Brain microvascular endothelial cell (primary cell): Measurements from ENCODE around the gene MTG1.
"Not testable (repeated sequence)": the region's sequence is repeated elsewhere in the genome, so short reads cannot be mapped to it uniquely, and the experiment has no call there.

Source experiments
- DNase-seq: peaks from one replicate; pipeline ENCODE4 v3.0.0-alpha.2; 2020
- H3K27ac ChIP-seq: fragments of 250-450 bp; sonication (Bioruptor Pico); 2 replicates; pipeline ENCODE4 v1.5.1; 2020; ENCODE audit warnings: mild to moderate bottlenecking, moderate library complexity
- H3K27me3 ChIP-seq: fragments of 250-450 bp; sonication (Bioruptor Pico); replicated peaks from 2 replicates; pipeline ENCODE4 v1.5.1; 2020; ENCODE audit warnings: mild to moderate bottlenecking
- H3K36me3 ChIP-seq: fragments of 250-450 bp; sonication (Bioruptor Pico); replicated peaks from 2 replicates; pipeline ENCODE4 v1.5.1; 2020; ENCODE audit warnings: mild to moderate bottlenecking
- H3K4me3 ChIP-seq: 2 replicates; pipeline ENCODE4 v1.5.1; 2011; ENCODE audit warnings: low read depth, mild to moderate bottlenecking, control low read depth, low read length, moderate library complexity
- CTCF ChIP-seq: IDR thresholded peaks from 2 replicates; pipeline ENCODE4 v1.5.1; 2011; ENCODE audit warnings: low read depth, mild to moderate bottlenecking, moderate library complexity, low read length, control low read depth, inconsistent platforms; ENCODE audit errors: missing control alignments
- in situ Hi-C: cut with HindIII; loops from 2 replicates; pipeline ENCODE4 v1.10.0; 2017; ENCODE audit warnings: low sequenced_read_pairs, low pct_ligation_motif_present

The MTG1 gene

GRCh38 chr10:133420579-133420978 lies 26.6 kb downstream of the MTG1 start:
- no peak for DNase-seq
- Histone ChIP-seq H3K4me3 (no peak overlapping the region), H3K36me3 (peaks cover 20% of the 10 kb centered on the region), H3K27ac (no peak overlapping the region), H3K27me3 (peaks cover 5% of the 10 kb centered on the region)
- in situ Hi-C loops = no loop called here
- no peak for TF ChIP-seq CTCF

- TF ChIP-seq CTCF = no peak
- in situ Hi-C loops = no loop called here
- H3K27ac ChIP-seq = no peak overlapping the region
- peaks cover 16% of the 10 kb centered on the region for H3K36me3 ChIP-seq
- no peak for DNase-seq
- peaks cover 5% of the 10 kb centered on the region for H3K27me3 ChIP-seq
- no peak overlapping the region for H3K4me3 ChIP-seq
Measured at GRCh38 chr10:133421336-133422222, 27.6 kb downstream of the MTG1 start.

- in situ Hi-C loops = no loop called here
- no peak for DNase-seq
- TF ChIP-seq CTCF = no peak
- H3K27ac ChIP-seq = no peak overlapping the region
- peaks cover 5% of the 10 kb centered on the region for H3K27me3 ChIP-seq
- peaks cover 16% of the 10 kb centered on the region for H3K36me3 ChIP-seq
- no peak overlapping the region for H3K4me3 ChIP-seq
Measured at GRCh38 chr10:133422223-133422806, 28.4 kb downstream of the MTG1 start.

- Histone ChIP-seq H3K27me3 (peaks cover 5% of the 10 kb centered on the region), H3K4me3 (no peak overlapping the region), H3K27ac (no peak overlapping the region), H3K36me3 (peaks cover 13% of the 10 kb centered on the region)
- in situ Hi-C loops = no loop called here
- DNase-seq = no peak
- TF ChIP-seq CTCF = no peak
Measured at GRCh38 chr10:133422807-133423771, 29.1 kb downstream of the MTG1 start.

GRCh38 chr10:133424102-133424501 lies 30.1 kb downstream of the MTG1 start:
- H3K27me3 ChIP-seq, in situ Hi-C loops: not testable (repeated sequence)

GRCh38 chr10:133424601-133425000 lies 30.6 kb downstream of the MTG1 start, which contains the start of gene SPRN:
SPRN (minus strand) TSS chr10:133424625; CDS start chr10:133423681, 944 bp downstream.
- H3K36me3 ChIP-seq, DNase-seq, H3K27ac ChIP-seq, H3K27me3 ChIP-seq, in situ Hi-C loops, H3K4me3 ChIP-seq: not testable (repeated sequence)

More at GRCh38 chr10:133424102-133424501, 30.1 kb downstream of the MTG1 start:
- not testable (repeated sequence) for H3K27ac ChIP-seq, H3K4me3 ChIP-seq, H3K36me3 ChIP-seq, DNase-seq

- in situ Hi-C loops = not testable (repeated sequence)
Measured at GRCh38 chr10:133429571-133429970, 35.6 kb downstream of the MTG1 start.

GRCh38 chr10:133431888-133432613 lies 38.1 kb downstream of the MTG1 start:
- in situ Hi-C loops, H3K36me3 ChIP-seq, H3K27ac ChIP-seq, DNase-seq, H3K4me3 ChIP-seq, H3K27me3 ChIP-seq: not testable (repeated sequence)

More at GRCh38 chr10:133429571-133429970, 35.6 kb downstream of the MTG1 start:
- H3K27ac ChIP-seq, H3K27me3 ChIP-seq, H3K36me3 ChIP-seq, DNase-seq, H3K4me3 ChIP-seq: not testable (repeated sequence)

GRCh38 chr10:133432789-133433188 lies 38.8 kb downstream of the MTG1 start:
- H3K4me3 ChIP-seq, H3K27ac ChIP-seq, H3K36me3 ChIP-seq, DNase-seq, in situ Hi-C loops, H3K27me3 ChIP-seq: not testable (repeated sequence)
